WTC11 (cell line): Measurements from ENCODE around the gene KLHL29.

Experiments used
- ATF2 ChIP-seq: sonication (generic); formaldehyde crosslinking; IDR thresholded peaks from 2 replicates; pipeline ENCODE4 v1.8.1; 2022; ENCODE audit warnings: low read depth, missing genetic modification reagents, borderline replicate concordance
- CDX4 ChIP-seq: fragments of 250-450 bp; sonication (Bioruptor Pico); IDR thresholded peaks from 2 replicates; pipeline ENCODE4 v1.9.0; 2021; ENCODE audit warnings: moderate library complexity, mild to moderate bottlenecking, inconsistent platforms, borderline replicate concordance
- ELF4 ChIP-seq: sonication (generic); formaldehyde crosslinking; IDR thresholded peaks from 2 replicates; pipeline ENCODE4 v1.8.1; 2022; ENCODE audit warnings: low read depth, mild to moderate bottlenecking, moderate library complexity, missing genetic modification reagents
- ESRRA ChIP-seq: sonication (generic); formaldehyde crosslinking; IDR thresholded peaks from 2 replicates; pipeline ENCODE4 v1.8.1; 2022; ENCODE audit warnings: mild to moderate bottlenecking, missing genetic modification reagents, borderline replicate concordance
- IRF2 ChIP-seq: sonication (generic); formaldehyde crosslinking; IDR thresholded peaks from 2 replicates; pipeline ENCODE4 v1.8.0; 2022; ENCODE audit warnings: low read depth, missing genetic modification reagents, borderline replicate concordance
- KAT7 ChIP-seq: sonication (generic); formaldehyde crosslinking; IDR thresholded peaks from 2 replicates; pipeline ENCODE4 v1.8.1; 2023; ENCODE audit warnings: missing genetic modification reagents, mild to moderate bottlenecking, borderline replicate concordance
- NR2C2 ChIP-seq: sonication (generic); formaldehyde crosslinking; IDR thresholded peaks from 2 replicates; pipeline ENCODE4 v1.8.0; 2022; ENCODE audit warnings: mild to moderate bottlenecking, missing genetic modification reagents
- ZNF121 ChIP-seq: sonication (generic); formaldehyde crosslinking; IDR thresholded peaks from 2 replicates; pipeline ENCODE4 v1.8.0; 2023; ENCODE audit warnings: missing genetic modification reagents
- TF ChIP-seq, protein P1 (sequence below): fragments of 200-600 bp; IDR thresholded peaks from 2 replicates; pipeline ENCODE4 v1.8.0; 2022; ENCODE audit warnings: antibody characterized with exemption
- TF ChIP-seq, protein P2 (sequence below): sonication (generic); formaldehyde crosslinking; conservative IDR thresholded peaks from 2 replicates; pipeline ENCODE4 v1.8.1; 2023; ENCODE audit warnings: mild to moderate bottlenecking, low read depth, missing genetic modification reagents, moderate library complexity
- TF ChIP-seq, protein P3 (sequence below): sonication (generic); formaldehyde crosslinking; conservative IDR thresholded peaks from 2 replicates; pipeline ENCODE4 v1.8.1; 2022; ENCODE audit warnings: mild to moderate bottlenecking, missing genetic modification reagents

DNA sequence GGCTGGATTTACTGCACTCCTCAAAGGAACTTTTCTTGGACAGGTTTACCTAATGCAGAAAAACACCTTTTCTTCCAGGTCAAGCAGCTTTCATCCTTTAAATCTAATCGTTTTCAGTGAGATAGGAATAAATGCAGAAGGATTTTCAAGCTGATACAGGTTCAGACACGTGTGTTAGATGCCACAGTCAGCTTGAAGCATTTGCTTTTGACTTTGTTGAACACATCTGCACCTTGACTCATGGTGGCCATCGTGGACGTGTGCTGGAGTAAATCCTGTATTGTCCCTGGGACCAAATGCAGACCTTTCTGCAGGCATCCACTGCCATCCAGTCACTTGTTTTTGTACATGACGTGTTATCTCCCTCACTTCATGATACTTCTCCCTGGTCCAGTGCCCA lies 61.9 kb downstream of the KLHL29 start:
- TF ChIP-seq KAT7: no peak
- TF ChIP-seq, protein P1, sequence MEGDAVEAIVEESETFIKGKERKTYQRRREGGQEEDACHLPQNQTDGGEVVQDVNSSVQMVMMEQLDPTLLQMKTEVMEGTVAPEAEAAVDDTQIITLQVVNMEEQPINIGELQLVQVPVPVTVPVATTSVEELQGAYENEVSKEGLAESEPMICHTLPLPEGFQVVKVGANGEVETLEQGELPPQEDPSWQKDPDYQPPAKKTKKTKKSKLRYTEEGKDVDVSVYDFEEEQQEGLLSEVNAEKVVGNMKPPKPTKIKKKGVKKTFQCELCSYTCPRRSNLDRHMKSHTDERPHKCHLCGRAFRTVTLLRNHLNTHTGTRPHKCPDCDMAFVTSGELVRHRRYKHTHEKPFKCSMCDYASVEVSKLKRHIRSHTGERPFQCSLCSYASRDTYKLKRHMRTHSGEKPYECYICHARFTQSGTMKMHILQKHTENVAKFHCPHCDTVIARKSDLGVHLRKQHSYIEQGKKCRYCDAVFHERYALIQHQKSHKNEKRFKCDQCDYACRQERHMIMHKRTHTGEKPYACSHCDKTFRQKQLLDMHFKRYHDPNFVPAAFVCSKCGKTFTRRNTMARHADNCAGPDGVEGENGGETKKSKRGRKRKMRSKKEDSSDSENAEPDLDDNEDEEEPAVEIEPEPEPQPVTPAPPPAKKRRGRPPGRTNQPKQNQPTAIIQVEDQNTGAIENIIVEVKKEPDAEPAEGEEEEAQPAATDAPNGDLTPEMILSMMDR: no peak
- no peak for TF ChIP-seq ATF2
- no peak for TF ChIP-seq CDX4
- TF ChIP-seq, protein P2, sequence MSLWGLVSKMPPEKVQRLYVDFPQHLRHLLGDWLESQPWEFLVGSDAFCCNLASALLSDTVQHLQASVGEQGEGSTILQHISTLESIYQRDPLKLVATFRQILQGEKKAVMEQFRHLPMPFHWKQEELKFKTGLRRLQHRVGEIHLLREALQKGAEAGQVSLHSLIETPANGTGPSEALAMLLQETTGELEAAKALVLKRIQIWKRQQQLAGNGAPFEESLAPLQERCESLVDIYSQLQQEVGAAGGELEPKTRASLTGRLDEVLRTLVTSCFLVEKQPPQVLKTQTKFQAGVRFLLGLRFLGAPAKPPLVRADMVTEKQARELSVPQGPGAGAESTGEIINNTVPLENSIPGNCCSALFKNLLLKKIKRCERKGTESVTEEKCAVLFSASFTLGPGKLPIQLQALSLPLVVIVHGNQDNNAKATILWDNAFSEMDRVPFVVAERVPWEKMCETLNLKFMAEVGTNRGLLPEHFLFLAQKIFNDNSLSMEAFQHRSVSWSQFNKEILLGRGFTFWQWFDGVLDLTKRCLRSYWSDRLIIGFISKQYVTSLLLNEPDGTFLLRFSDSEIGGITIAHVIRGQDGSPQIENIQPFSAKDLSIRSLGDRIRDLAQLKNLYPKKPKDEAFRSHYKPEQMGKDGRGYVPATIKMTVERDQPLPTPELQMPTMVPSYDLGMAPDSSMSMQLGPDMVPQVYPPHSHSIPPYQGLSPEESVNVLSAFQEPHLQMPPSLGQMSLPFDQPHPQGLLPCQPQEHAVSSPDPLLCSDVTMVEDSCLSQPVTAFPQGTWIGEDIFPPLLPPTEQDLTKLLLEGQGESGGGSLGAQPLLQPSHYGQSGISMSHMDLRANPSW (CRISPR knock-in tag): no peak
- no peak for TF ChIP-seq ESRRA (CRISPR knock-in tag)
- TF ChIP-seq IRF2 (CRISPR knock-in tag): no peak
- TF ChIP-seq ZNF121 (CRISPR knock-in tag): no peak
- no peak for TF ChIP-seq ELF4 (CRISPR knock-in tag)
- TF ChIP-seq, protein P3, sequence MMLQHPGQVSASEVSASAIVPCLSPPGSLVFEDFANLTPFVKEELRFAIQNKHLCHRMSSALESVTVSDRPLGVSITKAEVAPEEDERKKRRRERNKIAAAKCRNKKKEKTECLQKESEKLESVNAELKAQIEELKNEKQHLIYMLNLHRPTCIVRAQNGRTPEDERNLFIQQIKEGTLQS (CRISPR knock-in tag): no peak
- no peak for TF ChIP-seq NR2C2 (CRISPR knock-in tag)
